Activated CD4-positive, alpha-beta T cell treated with anti-CD3 and anti-CD28 coated beads for 36 hours (primary cell): ENCODE measurements around the gene SGPL1. TPM values are rescaled to one million over a fixed set of nuclear protein-coding genes. Genes with fewer than 3 reads are reported as not detected.

ENCODE experiments used
- ATAC-seq: fragments of 200-7000 bp; cut with Tn5 transposase; one replicate; pipeline ENCODE4 v1.10.0; 2021; ENCODE audit warnings: mild to moderate bottlenecking, moderate library complexity
- CTCF ChIA-PET: fragments of 350-600 bp; sonication (Branson Sonifier 250); formaldehyde crosslinking; loops from one replicate; lab custom pipeline; 2021; ENCODE audit warnings: antibody characterized with exemption; lab: Charles Lee
- POLR2A ChIA-PET: fragments of 350-600 bp; sonication (Branson Sonifier 250); formaldehyde crosslinking; loops from one replicate; lab custom pipeline; 2021; ENCODE audit warnings: antibody characterized with exemption, inconsistent platforms; lab: Charles Lee
- DNase-seq: peaks from one replicate; pipeline ENCODE4 v3.0.0-alpha.2; 2020
- H3K27ac Mint-ChIP-seq: one replicate; pipeline ENCODE4 v1.8.0; 2021; ENCODE audit warnings: mixed read lengths
- H3K27me3 Mint-ChIP-seq: one replicate; pipeline ENCODE4 v1.8.0; 2021; ENCODE audit warnings: mixed read lengths
- H3K36me3 Mint-ChIP-seq: one replicate; pipeline ENCODE4 v1.8.0; 2021; ENCODE audit warnings: low read depth, mixed read lengths
- H3K4me1 Mint-ChIP-seq: one replicate; pipeline ENCODE4 v1.8.0; 2021; ENCODE audit warnings: mixed read lengths
- H3K4me3 Mint-ChIP-seq: one replicate; pipeline ENCODE4 v1.8.0; 2021; ENCODE audit warnings: mild to moderate bottlenecking, moderate library complexity, mixed read lengths
- H3K9me3 Mint-ChIP-seq: one replicate; pipeline ENCODE4 v1.8.0; 2021; ENCODE audit warnings: low read depth, mixed read lengths
- intact Hi-C, 2 experiments: fragments of 100-400 bp; cut with DNase I in 1 of 2; cut with micrococcal nuclease in 1 of 2; formaldehyde crosslinking; loops; one replicate each; pipeline versions ENCODE4 v1.14.2 to v1.15.1; 2022 to 2024; cut with DNase I, micrococcal nuclease
- total RNA-seq, 2 experiments: library from RNA; stranded (reverse); gene quantifications; one replicate each; pipeline ENCODE4 v1.2.3, GENCODE V29; 2021

Gene SGPL1
- total RNA-seq, 2 experiments from 2014 or later: 33.7 to 48.7 TPM

DNA sequence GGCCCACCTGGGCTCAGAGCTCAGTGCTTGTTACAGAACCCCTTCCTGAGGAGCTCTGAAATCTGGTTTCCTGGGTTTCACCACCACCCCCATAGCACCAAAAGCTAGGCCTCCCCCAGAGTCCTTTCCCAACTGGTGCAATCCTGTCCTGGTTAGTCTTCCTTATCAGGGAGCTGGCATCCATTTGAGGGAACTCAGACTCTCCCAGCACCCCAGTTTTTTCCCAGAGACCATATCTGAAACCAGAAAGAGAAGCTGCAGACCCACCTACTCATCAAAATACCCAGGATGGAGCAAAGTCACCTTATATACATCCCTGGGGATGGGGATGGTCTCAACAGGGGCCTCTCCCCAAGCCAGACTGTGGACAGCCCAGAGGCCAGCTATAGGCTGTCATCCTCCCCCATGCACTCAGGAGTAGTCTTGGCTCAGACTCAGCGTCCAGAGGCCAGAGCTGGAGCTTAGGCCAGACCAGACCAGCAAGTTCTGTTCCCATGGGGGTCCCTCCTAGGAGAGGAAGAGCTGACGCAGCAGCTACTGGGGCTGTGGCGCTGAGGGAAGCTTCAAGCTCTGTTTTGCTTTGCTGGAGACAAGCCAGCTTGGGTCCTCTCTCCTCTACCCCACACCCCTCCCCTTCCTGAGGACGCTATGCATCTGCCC lies 33.5 kb upstream of the SGPL1 start:
- no peaks in the 10 kb centered on the region for H3K9me3 Mint-ChIP-seq
- intact Hi-C loops: no loop called here
- H3K27me3 Mint-ChIP-seq: peaks cover 3% of the 10 kb centered on the region
- no peaks in the 10 kb centered on the region for H3K36me3 Mint-ChIP-seq
- ATAC-seq (no peak), DNase-seq (no peak)
- ChIA-PET POLR2A (no interaction called here), CTCF (interaction anchor here (0.6 to 0.7 kb wide), 5 partner anchors 12 to 188 kb away, joined by 3 to 4 read pairs (median 3); no protein-coding TSS in a partner anchor)
- H3K27ac Mint-ChIP-seq: no peak overlapping the region
- H3K4me3 Mint-ChIP-seq: no peak overlapping the region
- peaks cover 5% of the 10 kb centered on the region for H3K4me1 Mint-ChIP-seq

DNA sequence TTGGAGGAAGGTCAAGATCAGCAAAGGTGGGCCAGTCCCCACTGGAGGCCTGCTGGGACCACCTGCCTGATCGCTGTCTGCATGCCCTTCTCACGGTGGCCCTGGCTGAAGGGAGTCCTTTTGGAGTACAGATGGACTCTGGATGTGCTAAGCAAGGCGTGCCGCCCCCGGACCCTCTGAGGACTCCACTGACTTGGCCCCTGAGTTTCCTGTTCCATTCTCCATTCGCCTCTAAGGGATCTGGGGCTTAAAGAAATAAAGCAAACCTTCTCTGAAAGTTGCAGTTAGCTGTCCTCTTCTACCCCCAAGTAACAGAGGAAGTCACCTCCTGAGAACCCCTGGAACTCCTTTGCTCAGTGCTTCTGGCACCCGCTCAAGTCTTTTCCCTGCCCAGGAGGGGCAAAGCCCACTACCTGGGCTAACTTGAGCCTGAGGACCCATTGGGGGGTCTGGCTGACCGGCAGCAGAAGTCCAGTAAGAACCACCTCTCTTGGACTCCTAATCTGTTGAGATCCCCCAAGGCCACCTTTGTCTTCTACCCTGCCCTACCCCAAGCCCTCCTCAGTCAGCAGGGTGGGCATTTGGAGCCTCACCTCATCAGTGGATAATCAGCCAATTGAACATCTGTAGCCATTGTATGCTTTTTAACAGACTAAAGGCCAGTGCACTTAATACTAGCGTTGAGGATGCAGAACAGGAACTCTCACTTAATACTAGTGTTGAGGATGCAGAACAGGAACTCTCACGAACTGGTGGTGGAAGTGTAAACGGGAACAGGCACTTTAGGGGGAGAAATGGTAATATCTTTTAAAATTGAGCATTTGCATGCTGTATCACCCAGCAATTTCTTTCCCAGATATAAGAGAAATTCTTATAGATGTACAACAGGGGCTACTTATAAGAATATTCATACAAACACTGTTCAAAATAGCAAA lies 32.7 kb upstream of the SGPL1 start:
- ATAC-seq (no peak), DNase-seq (no peak)
- Mint-ChIP-seq H3K27me3 (peaks cover 3% of the 10 kb centered on the region), H3K4me1 (peaks cover 5% of the 10 kb centered on the region), H3K9me3 (no peaks in the 10 kb centered on the region), H3K4me3 (no peak overlapping the region), H3K36me3 (no peaks in the 10 kb centered on the region), H3K27ac (no peak overlapping the region)
- intact Hi-C loops: no loop called here
- CTCF ChIA-PET: interaction anchor here (0.6 to 0.7 kb wide), 3 partner anchors 11 to 182 kb away, joined by 3 read pairs; no protein-coding TSS in a partner anchor
- POLR2A ChIA-PET: no interaction called here

GRCh38 chr10:70784016-70784415 lies 31.7 kb upstream of the SGPL1 start:
- H3K4me3 Mint-ChIP-seq: no peak overlapping the region
- no peak overlapping the region for H3K27ac Mint-ChIP-seq
- no peaks in the 10 kb centered on the region for H3K36me3 Mint-ChIP-seq
- CTCF ChIA-PET: no interaction called here
- H3K27me3 Mint-ChIP-seq: peaks cover 6% of the 10 kb centered on the region
- POLR2A ChIA-PET: no interaction called here
- DNase-seq (no peak), ATAC-seq (no peak)
- intact Hi-C loops: no loop called here
- peaks cover 5% of the 10 kb centered on the region for H3K4me1 Mint-ChIP-seq
- no peaks in the 10 kb centered on the region for H3K9me3 Mint-ChIP-seq

DNA sequence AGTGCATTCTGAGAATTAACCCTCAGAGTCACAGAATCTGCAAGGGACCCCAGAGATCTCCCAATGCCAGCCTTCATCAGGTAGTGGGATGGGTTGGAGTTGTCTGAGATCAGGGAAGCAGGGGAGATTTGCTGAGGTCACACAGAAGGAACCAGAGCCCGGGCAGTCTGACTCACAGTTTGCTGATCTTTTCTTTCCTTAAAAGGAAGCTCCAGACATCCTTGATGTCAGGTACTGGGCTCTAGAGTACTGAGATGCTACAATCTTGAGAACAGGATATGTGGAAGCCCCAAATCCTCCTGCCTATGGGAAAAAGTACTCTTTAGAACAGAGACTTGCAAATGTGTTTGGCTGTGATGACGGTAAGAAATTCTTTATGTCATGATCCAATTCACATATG lies 31.3 kb upstream of the SGPL1 start:
- no peak overlapping the region for H3K27ac Mint-ChIP-seq
- peaks cover 6% of the 10 kb centered on the region for H3K27me3 Mint-ChIP-seq
- intact Hi-C loops: no loop called here
- ATAC-seq (no peak), DNase-seq (no peak)
- peaks cover 5% of the 10 kb centered on the region for H3K4me1 Mint-ChIP-seq
- ChIA-PET CTCF (no interaction called here), POLR2A (no interaction called here)
- H3K4me3 Mint-ChIP-seq: no peak overlapping the region
- no peaks in the 10 kb centered on the region for H3K36me3 Mint-ChIP-seq
- no peaks in the 10 kb centered on the region for H3K9me3 Mint-ChIP-seq

DNA sequence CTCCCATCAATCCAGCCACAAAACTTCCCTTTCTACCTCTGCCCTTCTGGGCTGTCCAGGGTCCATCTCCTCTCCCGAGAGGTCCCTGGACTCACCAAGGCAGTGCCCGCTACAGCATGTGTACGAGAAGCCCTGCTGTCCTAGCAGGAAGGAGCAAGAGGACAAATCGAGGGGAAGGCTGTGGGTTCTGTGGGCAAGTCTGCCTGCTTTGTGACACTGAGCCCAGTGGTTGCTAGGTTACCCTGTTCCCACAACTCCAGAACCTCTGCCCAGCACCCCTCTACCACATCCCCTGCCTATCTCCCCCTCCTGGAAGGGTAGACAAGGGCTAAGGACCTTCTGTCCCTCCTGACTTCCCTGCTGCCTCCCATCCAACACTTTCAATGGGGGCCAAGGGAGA lies 30.6 kb upstream of the SGPL1 start, which contains the start of gene TBATA:
TSS of gene TBATA (minus strand) at position 188 of the 400 bp plus-strand sequence. CDS start 1,998 bp downstream, outside the sequence.
- Mint-ChIP-seq H3K27ac (no peak within 1 kb of the TSS), H3K9me3 (no peaks in the 10 kb centered on the region)

DNA sequence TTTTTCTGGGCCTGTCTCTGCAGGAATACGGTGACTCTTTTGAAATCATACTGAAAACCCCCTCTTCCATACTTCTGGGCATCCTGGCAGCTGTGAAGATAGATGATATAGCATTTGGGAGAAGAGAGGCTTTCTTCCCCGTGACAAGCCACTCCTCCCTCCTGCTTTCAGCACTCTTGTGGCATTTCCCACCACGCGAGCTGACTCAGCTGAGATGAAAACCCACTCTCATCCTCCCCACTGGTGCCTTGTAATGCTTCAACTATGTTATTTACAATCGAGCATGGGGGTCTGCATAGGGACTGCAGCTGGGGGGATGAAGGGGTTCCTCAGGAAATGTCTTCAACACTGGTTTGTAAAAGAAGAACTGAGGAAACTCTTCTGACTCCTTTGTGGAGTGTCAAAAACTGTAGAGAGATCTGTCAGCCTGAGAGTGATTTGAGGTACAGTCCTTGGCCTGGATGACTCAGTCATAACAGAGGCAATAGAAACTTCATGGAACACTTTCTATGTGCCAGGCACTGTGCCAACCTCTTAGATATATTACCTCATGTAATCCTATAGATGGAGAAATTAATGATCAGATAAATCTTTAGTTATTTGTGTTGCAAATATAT lies 28.8 kb upstream of the SGPL1 start:
- intact Hi-C loops: no loop called here
- Mint-ChIP-seq H3K4me1 (peaks cover 5% of the 10 kb centered on the region), H3K9me3 (no peaks in the 10 kb centered on the region), H3K27ac (no peak overlapping the region), H3K36me3 (no peaks in the 10 kb centered on the region), H3K4me3 (no peak overlapping the region), H3K27me3 (peaks cover 10% of the 10 kb centered on the region)
- DNase-seq (peak; percentile 30), ATAC-seq (peak; percentile 75)
- CTCF ChIA-PET: no interaction called here
- POLR2A ChIA-PET: no interaction called here

More for the DNA sequence above, 30.6 kb upstream of the SGPL1 start, which contains the start of gene TBATA:
- H3K27me3 Mint-ChIP-seq: peaks cover 6% of the 10 kb centered on the region
- ATAC-seq: no peak
- no peaks in the 10 kb centered on the region for H3K36me3 Mint-ChIP-seq
- CTCF ChIA-PET: no interaction called here
- H3K4me3 Mint-ChIP-seq: no peak within 1 kb of the TSS
- no peak for DNase-seq
- POLR2A ChIA-PET: no interaction called here
- intact Hi-C loops: no loop called here
- peaks cover 5% of the 10 kb centered on the region for H3K4me1 Mint-ChIP-seq

GRCh38 chr10:70791386-70792039 lies 24.2 kb upstream of the SGPL1 start:
- ATAC-seq (no peak), DNase-seq (no peak)
- no peaks in the 10 kb centered on the region for H3K36me3 Mint-ChIP-seq
- H3K4me1 Mint-ChIP-seq: peaks cover 5% of the 10 kb centered on the region
- H3K9me3 Mint-ChIP-seq: no peaks in the 10 kb centered on the region
- H3K27me3 Mint-ChIP-seq: peaks cover 14% of the 10 kb centered on the region
- ChIA-PET POLR2A (no interaction called here), CTCF (interaction anchor here (0.6 kb wide), 1 partner anchor 323 kb away, joined by 3 read pairs; no protein-coding TSS in a partner anchor)
- intact Hi-C loops: no loop called here
- H3K27ac Mint-ChIP-seq: no peak overlapping the region
- no peak overlapping the region for H3K4me3 Mint-ChIP-seq

DNA sequence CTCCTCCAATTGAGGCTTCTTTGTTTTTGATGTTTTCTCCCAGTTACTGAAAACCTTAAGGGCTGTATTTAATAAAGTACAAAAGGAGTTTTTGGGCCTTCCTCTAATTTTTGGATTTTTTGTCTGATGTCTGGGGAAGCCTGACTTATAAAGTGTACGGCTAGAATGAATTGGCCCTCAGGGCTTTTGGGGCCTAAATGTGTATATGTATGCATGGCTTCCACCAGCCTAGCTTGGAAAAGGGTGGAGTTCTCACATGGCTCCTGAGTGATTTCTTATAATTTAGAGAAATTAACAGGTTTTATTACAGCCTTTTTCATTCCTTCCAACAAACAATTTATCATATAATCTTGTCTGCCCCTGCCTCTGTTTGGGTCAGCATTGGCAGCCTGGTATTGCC lies 20.1 kb upstream of the SGPL1 start:
- DNase-seq (no peak), ATAC-seq (no peak)
- POLR2A ChIA-PET: no interaction called here
- H3K27ac Mint-ChIP-seq: no peak overlapping the region
- H3K36me3 Mint-ChIP-seq: no peaks in the 10 kb centered on the region
- intact Hi-C loops: no loop called here
- H3K27me3 Mint-ChIP-seq: peaks cover 25% of the 10 kb centered on the region
- H3K9me3 Mint-ChIP-seq: no peaks in the 10 kb centered on the region
- CTCF ChIA-PET: interaction anchor here (1.1 to 1.8 kb wide), 2 partner anchors 247 kb away, joined by 4 to 5 read pairs; no protein-coding TSS in a partner anchor
- no peak overlapping the region for H3K4me3 Mint-ChIP-seq
- no peaks in the 10 kb centered on the region for H3K4me1 Mint-ChIP-seq

- DNase-seq (no peak), ATAC-seq (no peak)
- H3K4me3 Mint-ChIP-seq: no peak overlapping the region
- no peaks in the 10 kb centered on the region for H3K4me1 Mint-ChIP-seq
- no peaks in the 10 kb centered on the region for H3K9me3 Mint-ChIP-seq
- H3K36me3 Mint-ChIP-seq: no peaks in the 10 kb centered on the region
- POLR2A ChIA-PET: no interaction called here
- CTCF ChIA-PET: no interaction called here
- H3K27me3 Mint-ChIP-seq: peaks cover 20% of the 10 kb centered on the region
- H3K27ac Mint-ChIP-seq: no peak overlapping the region
- intact Hi-C loops: no loop called here
These were observed 17.9 kb upstream of the SGPL1 start for GRCh38 chr10:70797840-70798239.

DNA sequence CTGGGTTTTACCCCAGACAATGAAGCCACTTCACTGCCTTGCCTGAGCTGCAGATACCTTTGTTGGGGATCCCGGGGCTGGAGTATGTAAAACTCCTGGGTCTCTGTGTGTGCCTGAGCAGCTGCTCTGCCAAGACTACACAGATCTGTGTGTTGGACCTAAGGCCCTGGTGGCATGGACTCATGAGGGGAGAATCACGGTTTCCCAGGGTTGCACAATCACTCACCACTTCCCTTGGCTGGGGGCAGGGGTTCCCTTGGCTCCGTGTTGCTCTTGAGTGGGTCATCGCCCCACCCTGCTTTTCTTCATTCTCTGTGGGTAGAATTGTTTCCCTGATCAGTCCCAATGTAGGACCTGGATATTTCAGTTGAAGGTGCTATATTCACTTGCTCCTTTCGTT lies 16.6 kb upstream of the SGPL1 start:
- Mint-ChIP-seq H3K9me3 (no peaks in the 10 kb centered on the region), H3K4me1 (no peaks in the 10 kb centered on the region), H3K27me3 (peaks cover 23% of the 10 kb centered on the region), H3K4me3 (no peak overlapping the region), H3K27ac (no peak overlapping the region), H3K36me3 (no peaks in the 10 kb centered on the region)
- POLR2A ChIA-PET: no interaction called here
- intact Hi-C loops: no loop called here
- ATAC-seq (no peak), DNase-seq (no peak)
- CTCF ChIA-PET: interaction anchor here (0.7 kb wide), 1 partner anchor 88 kb away, joined by 3 read pairs; no protein-coding TSS in a partner anchor

DNA sequence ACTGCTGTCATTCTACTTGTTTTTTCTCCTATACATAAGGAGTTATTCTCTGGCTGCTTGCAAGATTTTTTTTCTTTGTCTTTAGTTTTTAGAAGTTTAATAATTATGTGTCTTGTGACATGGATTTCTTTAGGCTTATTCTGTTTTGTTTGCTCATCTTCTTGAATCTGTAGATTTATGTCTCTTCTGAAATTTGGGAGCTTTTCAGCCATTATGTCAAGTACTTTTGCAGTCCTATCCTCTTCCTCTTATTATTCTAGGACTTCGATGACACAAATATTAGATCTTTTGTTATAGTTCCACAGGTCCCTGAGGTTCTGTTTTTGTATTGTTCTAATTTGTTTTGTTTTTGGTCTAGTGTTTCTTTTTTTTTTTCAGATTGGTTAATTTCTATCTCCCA lies 13.9 kb upstream of the SGPL1 start:
- intact Hi-C loops: no loop called here
- ATAC-seq (no peak), DNase-seq (no peak)
- Mint-ChIP-seq H3K27me3 (peaks cover 19% of the 10 kb centered on the region), H3K36me3 (no peaks in the 10 kb centered on the region), H3K4me1 (no peaks in the 10 kb centered on the region), H3K9me3 (no peaks in the 10 kb centered on the region), H3K4me3 (no peak overlapping the region), H3K27ac (no peak overlapping the region)
- ChIA-PET CTCF (interaction anchor here (0.7 kb wide), 1 partner anchor 469 kb away, joined by 3 read pairs; no protein-coding TSS in a partner anchor), POLR2A (no interaction called here)
